Measurements from ENCODE around the gene IGFBP5.

The IGFBP5 gene

GRCh38 chr2:216643986-216644659 lies 51.2 kb downstream of the IGFBP5 start:
- no peak for DNase-seq (ENCODE audit: low read depth)

- no peak for DNase-seq (ENCODE audit: low read depth)
These were observed 57.9 kb downstream of the IGFBP5 start for GRCh38 chr2:216637472-216637871.

- no peak for DNase-seq (ENCODE audit: low read depth)
These were observed 58.5 kb downstream of the IGFBP5 start for GRCh38 chr2:216636551-216637450.

- DNase-seq (ENCODE audit: low read depth): no peak
These were observed 59.4 kb downstream of the IGFBP5 start for GRCh38 chr2:216635701-216636550.

GRCh38 chr2:216635171-216635570 lies 60.2 kb downstream of the IGFBP5 start:
- no peak for DNase-seq (ENCODE audit: low read depth)

GRCh38 chr2:216634370-216635148 lies 60.8 kb downstream of the IGFBP5 start:
- DNase-seq (ENCODE audit: low read depth): no peak

GRCh38 chr2:216633616-216634369 lies 61.6 kb downstream of the IGFBP5 start:
- no peak for DNase-seq (ENCODE audit: low read depth)

GRCh38 chr2:216632952-216633615 lies 62.3 kb downstream of the IGFBP5 start, which contains the start of gene IGFBP2:
Gene IGFBP2 (plus strand): TSS chr2:216633420. CDS start chr2:216633524, 104 bp downstream.
- no peak for DNase-seq (ENCODE audit: low read depth)

GRCh38 chr2:216632346-216632951 lies 62.9 kb downstream of the IGFBP5 start:
- DNase-seq (ENCODE audit: low read depth): no peak

GRCh38 chr2:216629784-216630183 lies 65.6 kb downstream of the IGFBP5 start:
- no peak for DNase-seq (ENCODE audit: low read depth)

GRCh38 chr2:216626875-216627245 lies 68.5 kb downstream of the IGFBP5 start:
- no peak for DNase-seq (ENCODE audit: low read depth)

- no peak for DNase-seq (ENCODE audit: low read depth)
These were observed 69.0 kb downstream of the IGFBP5 start for GRCh38 chr2:216626168-216626874.

- no peak for DNase-seq (ENCODE audit: low read depth)
These were observed 71.1 kb downstream of the IGFBP5 start for GRCh38 chr2:216624251-216624650.

- no peak for DNase-seq (ENCODE audit: low read depth)
These were observed 72.8 kb downstream of the IGFBP5 start for GRCh38 chr2:216622526-216622925.

Data from activated T-helper 9 cell treated with anti-CD3 and anti-CD28 coated beads, Interleukin-2, amount 50 U/mL, for 16 hours (primary cell).